Amniotic epithelial cell (primary cell): ENCODE results near the gene CFL1.

Experiments
- DNase-seq: peaks from one replicate; pipeline ENCODE4 v3.0.0-alpha.2; 2010; ENCODE audit warnings: low read depth

Gene CFL1

GRCh38 chr11:65869643-65870306 lies 11.8 kb upstream of the CFL1 start:
- DNase-seq: no peak

- no peak for DNase-seq
Measured at GRCh38 chr11:65868907-65869306, 10.9 kb upstream of the CFL1 start.

- no peak for DNase-seq
Measured at GRCh38 chr11:65868076-65868667, 10.2 kb upstream of the CFL1 start.

- DNase-seq: no peak
Measured at GRCh38 chr11:65867284-65868071, 9.5 kb upstream of the CFL1 start.

- DNase-seq: no peak
Measured at GRCh38 chr11:65866509-65867283, 8.7 kb upstream of the CFL1 start.

GRCh38 chr11:65865550-65866172 lies 7.7 kb upstream of the CFL1 start:
- no peak for DNase-seq

GRCh38 chr11:65864706-65865471 lies 6.9 kb upstream of the CFL1 start:
- DNase-seq: no peak

- DNase-seq: no peak
Measured at GRCh38 chr11:65863889-65864705, 6.1 kb upstream of the CFL1 start.

- no peak for DNase-seq
Measured at GRCh38 chr11:65862941-65863888, 5.2 kb upstream of the CFL1 start.

- no peak for DNase-seq
Measured at GRCh38 chr11:65862191-65862735, 4.3 kb upstream of the CFL1 start.

GRCh38 chr11:65861533-65862183 lies 3.7 kb upstream of the CFL1 start:
- no peak for DNase-seq

- DNase-seq: no peak
Measured at GRCh38 chr11:65861165-65861505, 3.2 kb upstream of the CFL1 start.

- DNase-seq: peak; percentile 97
Measured at GRCh38 chr11:65860278-65861164, 2.5 kb upstream of the CFL1 start, which contains the start of gene MUS81. TSS of gene MUS81 (plus strand) at chr11:65860433. CDS start at chr11:65860754, 321 bp downstream.

- no peak for DNase-seq
Measured at GRCh38 chr11:65859812-65860277, 1.9 kb upstream of the CFL1 start.

- peak; percentile 98 for DNase-seq
Measured at GRCh38 chr11:65859095-65859811, 1.3 kb upstream of the CFL1 start.

GRCh38 chr11:65858681-65859087 lies 704 bp upstream of the CFL1 start:
- no peak for DNase-seq

GRCh38 chr11:65857500-65857852 lies 504 bp downstream of the CFL1 start:
- no peak for DNase-seq
